Activated effector memory CD4-positive, alpha-beta T cell treated with Interleukin-2 at 50 U/mL for 16 hours (primary cell): Measurements from ENCODE around the gene MYL4.
"Not testable (repeated sequence)": the region's sequence is repeated elsewhere in the genome, so short reads cannot be mapped to it uniquely, and the experiment has no call there.

Source experiments
- DNase-seq: peaks from one replicate; pipeline ENCODE4 v3.0.0-alpha.2; 2020

The MYL4 gene

DNA sequence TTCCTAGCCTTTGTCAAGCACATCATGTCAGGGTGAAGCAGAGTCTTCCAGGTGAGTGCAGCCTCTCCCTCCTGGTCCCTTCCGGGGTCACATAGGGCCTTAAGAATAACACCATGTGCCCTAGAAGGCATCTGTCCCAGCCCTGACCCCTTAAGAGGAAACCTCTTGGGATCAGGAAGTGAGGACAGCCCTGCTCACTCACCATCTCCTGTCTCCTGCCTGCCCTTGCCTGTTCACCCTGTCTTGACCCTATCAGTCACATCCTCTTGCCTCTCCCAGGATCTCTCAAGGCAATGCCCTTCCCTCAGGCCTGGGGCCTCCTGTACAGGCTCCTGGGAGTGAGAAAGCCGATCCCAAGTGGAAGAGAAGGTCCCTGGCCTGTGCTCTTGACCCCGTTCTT is 13.9 kb downstream of the MYL4 start:
- DNase-seq: no peak

DNA sequence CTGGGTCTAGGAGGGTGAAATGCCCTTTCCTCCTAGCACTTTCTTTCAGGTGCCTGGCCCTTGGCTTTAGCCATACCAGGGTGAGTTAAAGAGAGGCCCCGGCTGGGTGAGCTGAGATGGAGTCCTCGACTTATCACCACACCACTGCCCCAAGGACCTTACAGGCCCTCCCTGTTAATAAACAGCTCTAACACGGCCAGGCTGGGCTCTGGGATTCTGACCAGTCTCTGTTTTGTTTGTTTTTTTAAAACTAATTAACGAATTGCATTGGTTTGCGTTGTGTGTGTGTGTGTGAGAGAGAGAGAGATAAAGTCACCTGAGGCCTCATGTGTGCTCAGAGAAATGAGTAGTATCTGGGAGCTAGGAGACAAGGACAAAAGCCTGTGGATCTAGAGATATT is 14.3 kb downstream of the MYL4 start:
- no peak for DNase-seq

DNA sequence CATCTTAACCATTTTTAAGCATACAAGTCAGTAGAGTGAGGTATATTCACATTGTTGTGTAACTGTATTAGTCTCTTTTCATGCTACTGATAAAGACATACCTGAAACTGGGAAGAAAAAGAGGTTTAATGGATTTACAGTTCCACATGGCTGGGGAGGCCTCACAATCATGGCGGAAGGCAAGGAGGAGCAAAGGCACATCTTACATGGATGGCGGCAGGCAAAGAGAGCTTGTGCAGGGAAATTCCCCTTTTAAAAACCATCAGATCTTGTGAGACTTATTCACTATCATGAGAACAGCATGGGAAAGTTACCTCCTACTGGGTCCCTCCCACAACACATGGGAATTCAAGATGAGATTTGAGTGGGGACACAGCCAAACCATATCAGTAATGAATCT is 14.9 kb downstream of the MYL4 start:
- DNase-seq: not testable (repeated sequence)

DNA sequence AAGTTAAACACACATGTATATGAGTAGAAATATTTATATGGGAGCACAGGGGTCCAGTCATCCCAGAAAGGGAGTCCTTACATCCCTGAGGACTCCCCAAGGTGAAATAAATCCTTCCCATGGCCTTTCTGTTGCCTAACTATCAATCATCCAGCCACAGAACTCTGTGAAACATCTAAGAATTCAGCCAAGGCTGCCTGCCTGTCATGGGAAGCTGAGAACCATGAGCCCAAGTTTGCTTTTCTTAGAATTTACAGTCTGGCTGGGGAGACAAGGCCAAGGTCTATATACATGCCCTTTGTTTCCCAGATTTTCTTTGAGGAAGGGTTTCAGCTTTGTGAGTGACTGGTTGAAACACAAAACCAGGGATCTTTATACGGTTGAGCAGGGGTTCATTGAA is 15.8 kb downstream of the MYL4 start:
- DNase-seq: no peak

DNA sequence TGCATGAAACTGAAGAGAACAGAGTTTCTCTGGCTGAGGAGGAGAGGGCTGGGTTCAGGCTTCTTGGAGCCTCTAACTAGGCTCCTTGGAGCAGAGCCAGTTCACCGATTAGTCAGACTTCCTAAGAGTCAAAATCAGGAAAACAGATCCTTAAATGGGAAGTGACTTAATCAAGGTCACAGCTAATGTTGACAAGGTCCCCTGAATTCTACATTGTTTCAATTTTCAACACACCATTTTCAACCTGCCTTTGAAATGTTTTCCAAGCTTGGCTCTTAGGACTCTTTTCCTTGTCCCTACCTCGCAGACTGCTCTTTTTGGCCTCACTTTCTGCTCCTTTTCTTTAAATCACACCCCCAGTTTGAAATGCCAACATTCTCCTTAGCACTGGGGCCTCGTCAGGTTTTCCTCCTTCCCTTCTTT is 16.3 kb downstream of the MYL4 start:
- no peak for DNase-seq

DNA sequence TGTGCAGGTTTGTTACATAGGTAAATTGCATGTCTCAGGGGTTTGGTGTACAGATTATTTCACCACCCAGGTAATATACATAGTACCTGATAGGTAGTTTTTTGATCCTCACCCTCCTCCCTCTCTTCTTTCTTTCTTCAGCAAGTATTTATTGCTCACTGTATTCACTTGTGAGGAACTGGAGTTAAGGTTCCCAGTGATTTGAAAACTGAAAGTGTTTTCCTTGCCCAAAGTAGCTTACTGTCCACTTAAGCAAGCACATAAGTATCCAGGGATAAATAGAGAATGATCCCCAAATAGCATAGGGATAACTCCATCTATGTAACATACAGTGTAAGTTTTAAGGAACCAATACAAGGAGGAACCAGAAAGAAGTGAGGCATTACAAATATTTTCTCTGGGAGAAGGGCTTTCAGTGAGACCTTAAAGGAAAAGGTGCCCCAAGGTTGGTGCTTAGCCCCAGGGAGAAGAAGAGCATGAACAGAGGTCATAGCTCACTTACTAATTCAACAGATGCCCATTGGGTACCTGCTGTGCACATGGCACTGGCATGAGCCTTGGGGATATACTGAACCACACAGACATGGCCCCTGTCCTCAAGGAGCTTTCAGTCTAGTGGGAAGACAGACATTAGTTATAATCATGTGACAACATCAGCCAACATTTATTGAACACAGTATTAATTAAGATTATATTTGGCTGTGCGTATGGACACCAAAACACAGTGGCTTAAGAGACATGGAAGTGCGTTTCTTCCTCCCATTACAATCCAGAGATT is 17.0 kb downstream of the MYL4 start:
- DNase-seq: no peak

DNA sequence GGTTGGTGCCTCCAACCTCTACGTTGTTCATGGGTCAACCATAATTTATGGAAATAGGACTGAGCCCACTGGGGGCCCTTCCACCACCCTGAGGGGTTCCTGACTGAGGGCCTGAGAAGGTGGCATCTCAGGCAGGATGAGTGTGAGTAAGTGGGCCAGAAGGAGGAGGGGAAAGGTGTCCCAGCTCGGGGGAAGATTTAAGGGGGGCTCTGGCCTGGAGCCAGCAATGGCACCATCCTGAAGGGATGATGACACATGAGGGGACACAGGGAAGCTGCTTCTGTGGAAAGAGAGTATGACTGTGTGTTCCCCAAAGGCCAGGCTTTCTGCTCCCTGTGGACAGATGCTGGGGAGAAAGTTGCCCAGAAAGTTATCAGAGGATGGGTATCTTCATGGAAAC is 18.7 kb downstream of the MYL4 start:
- no peak for DNase-seq

DNA sequence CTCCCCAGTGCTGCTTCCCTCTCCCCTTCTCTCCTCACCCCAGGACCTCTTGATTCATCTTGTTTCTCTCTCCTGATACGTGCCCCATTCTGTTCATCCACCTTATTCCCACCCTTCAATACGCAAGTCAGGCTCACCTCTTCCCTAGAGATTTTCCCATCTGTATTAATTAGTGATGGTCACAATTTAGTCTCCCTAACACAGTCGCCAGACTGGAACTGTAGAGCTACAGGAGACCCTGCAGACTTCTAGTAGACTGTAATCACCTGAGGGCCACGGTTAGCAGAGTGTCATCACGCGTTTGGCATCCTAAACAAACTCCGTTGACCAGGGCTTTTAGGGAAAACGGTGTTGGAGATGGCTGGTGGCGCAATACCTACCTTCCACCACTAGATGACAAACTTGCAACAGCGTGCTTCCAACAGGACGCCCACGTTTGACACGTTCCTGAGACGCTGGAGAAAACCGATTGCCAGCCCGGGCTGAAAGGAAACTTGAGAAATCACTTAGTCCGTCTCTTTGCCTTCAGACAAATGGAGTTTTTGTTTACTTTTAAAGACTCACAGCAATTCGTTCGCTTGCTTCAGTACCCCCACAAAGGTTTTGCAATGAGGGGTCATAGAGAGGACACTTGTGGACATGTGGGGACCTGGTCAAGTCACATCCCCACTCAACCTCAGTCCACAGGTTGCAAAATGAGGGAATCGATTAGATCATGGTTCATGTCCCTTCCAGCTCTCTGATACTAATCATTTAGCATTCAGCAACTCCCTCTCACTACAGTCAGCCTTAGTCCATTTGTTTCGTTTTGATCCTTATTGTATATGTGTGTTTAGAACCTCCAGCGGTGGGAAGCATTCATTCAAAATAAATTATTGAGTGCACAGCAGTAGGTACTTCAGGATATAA is 20.6 kb downstream of the MYL4 start:
- peak; percentile 38 for DNase-seq

DNA sequence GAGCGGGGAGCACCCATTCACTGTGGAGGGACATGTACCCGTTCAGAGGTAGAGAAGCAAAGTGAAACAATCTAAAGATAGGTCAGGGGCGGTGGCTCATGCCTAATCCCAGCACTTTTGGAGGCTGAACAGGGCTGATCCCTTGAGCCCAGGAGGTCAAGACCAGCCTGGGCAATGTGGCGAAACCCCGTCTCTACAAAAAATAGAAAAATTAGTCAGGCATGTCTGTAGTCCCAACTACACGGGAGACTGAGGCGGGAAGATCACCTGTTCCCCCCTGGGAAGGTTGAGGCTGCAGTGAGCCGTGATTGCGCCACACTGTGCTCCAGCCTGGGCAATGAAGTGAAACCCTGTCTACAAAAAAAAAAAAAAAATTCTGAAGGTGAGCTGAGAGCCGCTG is 21.7 kb downstream of the MYL4 start:
- DNase-seq: no peak

DNA sequence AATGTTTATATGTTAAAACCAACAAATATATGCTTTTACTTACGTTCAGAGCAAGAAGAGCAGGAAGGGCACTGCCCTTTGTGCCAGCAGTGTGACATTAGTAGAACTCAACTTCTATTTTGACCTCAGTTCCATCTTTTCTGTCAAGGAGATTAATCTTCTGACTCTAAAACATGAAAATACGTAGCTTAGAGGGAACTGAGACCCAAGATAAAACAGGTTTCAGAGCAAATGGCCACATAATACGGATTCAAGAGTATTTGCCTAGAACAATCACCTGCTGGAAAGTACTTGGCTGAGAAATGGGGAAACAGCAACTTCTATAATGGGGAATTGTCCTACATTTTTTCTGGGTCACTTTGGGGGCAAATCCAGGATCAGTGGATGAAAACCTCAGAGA is 22.2 kb downstream of the MYL4 start:
- no peak for DNase-seq

DNA sequence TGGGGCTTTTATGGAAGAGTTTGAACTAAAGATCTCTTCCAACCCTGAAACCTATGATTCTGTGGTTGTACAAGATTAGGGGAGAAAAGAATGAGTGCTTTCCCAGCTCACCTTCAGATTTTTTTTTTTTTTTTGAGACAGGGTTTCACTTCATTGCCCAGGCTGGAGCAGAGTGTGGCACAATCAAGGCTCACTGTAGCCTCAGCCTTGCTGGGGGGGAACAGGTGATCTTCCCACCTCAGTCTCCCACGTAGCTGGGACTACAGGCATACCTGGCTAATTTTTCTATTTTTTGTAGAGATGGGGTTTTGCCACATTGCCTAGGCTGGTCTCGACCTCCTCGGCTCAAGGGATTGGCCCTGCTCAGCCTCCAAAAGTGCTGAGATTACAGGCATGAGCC is 22.7 kb downstream of the MYL4 start:
- no peak for DNase-seq

DNA sequence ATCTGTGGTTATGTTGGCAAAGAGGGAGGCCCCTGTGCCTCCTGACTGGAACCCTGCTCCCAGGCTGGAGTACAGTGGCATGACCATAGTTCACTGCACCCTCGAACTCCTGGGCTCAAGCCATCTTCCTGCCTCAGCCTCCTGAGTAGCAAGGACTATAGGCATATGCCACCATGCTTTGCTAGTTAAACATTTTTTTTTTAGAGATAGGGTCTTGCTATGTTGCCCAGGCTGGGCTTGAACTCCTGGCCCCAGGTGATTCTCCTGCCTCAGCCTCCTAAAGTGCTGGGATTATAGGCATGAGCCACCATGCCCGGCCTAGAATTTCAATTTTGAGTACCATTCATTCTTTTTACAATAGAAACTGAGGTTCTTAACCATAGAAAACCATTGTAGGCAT is 23.3 kb downstream of the MYL4 start:
- DNase-seq: no peak

DNA sequence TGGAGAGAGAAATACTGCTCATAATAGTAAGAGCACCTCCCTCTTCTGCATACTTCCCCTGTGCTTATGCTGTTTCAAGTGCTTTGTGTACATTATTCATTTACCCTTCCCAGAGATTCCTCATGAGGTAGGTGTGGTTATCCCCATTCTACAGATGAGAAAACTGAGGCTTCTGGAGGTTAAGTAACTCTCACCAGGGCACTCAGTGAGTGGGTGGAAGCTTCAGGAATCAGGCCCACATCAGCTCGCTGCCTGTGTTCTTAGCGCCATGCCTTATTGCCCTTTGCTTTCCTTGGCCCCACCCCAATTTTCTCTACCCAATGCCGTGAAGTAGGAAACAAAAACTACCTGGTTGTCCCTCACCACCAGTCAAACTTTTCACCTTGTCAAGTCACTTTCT is 26.4 kb downstream of the MYL4 start:
- DNase-seq: no peak

DNA sequence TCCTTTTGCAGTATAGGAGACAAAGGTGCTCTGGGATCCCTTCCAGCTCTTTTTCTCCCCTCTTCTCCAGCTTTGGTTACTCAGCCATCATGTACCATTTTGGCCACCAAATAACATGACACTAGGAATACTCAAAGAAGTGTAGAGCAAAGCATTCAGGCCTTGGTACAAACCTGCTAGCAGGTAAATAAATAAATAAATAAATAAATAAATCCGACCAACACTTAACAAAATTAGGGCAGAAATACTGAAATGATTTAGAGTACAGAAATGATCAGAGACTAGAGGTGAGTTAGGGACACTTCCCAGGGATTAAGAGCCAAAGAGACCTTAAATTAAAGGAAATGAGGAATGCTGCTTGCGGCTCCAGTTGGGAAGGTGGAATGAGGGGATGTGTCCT is 26.8 kb downstream of the MYL4 start:
- DNase-seq: no peak

DNA sequence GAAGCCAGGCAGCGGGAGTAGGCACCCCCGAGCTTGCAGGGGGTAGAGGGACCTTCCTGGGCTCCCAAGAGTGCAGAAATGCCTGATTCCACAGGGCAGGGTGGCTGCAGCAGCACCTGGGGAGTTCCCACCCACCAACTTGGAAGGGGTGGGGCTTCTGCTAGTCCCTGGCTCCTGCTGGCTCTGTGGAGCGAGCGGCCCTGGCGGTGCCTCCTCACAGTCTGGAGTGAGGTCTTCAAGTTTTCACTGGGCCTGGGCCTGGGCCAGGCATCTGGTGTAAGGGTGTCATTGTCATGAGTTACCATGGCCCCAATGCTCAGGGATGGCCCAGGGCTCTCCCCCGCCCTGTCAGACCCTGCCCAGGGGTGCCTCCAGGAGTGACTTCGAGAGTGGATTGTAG is 28.7 kb downstream of the MYL4 start:
- no peak for DNase-seq

DNA sequence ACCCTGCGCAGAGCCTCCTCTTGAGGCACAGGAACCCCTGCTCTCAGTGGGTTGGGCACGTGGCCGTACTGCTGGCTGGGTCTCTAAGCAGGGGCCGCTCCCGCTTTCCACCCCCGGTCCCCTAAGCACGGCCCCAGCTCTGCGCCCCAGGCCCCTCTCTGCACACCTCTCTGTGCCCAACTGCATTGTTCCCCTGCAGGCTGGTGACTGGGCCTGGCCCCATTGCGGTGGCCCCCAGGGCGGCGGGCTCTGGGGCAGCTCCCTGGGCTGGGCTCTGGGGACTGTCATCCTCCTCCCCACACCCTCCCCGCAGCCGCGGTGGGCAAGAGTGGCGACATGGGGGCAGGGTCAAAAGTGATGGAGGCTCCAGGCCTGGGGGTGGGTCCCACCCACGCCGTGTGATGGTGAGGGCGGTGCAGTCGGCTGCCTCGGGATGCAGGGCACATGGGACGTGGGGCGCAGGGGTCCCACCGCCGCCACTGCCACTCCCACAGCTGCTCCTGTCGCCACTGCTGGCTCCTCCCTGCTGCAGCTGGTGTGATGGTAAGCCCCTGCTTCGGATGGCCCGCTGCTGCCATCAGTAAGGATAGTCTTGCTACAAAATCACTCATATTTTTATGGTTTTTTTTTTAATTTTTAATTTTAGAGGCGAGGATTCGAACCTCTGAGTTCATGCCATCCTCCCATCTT is 29.3 kb downstream of the MYL4 start:
- DNase-seq: no peak

DNA sequence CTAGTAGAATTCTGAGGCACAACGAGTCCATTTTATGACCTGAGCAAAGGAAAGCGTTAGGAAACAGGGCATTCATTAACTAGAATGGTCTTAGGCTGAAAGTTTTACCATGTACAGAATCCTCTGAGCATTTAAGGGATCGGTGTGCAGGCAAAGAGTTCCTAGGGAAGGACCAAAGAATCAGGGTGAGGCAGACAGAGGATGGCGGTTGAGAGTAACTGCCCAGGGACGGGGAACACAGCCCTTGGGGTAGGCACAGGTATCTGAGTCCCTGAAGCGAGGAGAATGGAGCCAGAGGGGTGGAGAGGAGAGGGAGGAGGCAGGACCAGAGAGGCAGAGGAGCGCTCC is 30.4 kb downstream of the MYL4 start:
- DNase-seq: no peak

DNA sequence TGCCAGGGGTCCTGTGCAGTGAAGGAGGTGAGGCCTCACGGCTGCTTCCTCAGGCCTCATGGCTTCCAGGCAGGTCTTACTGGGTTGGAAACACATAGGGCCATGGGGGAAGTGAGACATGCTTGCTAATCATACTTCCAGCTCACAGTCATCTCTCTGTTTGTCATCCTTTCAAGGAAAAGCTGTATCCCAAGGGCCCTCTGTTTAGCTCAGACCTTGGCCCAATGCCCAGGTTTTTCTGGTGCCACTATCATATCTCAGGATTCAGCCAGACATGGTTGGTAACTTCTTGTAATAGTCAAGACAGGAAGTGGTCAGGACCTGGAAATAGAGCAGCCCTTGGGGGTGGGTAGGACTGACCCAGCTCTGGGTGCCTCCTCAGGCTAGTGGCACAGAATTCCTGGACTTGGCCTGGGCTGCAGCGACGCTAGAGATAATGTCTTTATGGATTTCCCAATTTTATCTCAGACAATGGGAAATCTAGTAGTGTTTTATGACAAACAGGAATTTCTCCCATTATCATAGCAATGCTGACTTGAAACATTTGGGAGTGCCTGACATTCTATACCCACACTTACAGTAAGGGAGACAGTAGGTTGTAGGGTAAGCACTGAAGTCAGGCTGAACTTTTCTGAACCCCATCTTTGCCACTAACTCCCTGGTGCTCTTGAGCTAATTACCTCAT is 31.0 kb downstream of the MYL4 start:
- DNase-seq: no peak

DNA sequence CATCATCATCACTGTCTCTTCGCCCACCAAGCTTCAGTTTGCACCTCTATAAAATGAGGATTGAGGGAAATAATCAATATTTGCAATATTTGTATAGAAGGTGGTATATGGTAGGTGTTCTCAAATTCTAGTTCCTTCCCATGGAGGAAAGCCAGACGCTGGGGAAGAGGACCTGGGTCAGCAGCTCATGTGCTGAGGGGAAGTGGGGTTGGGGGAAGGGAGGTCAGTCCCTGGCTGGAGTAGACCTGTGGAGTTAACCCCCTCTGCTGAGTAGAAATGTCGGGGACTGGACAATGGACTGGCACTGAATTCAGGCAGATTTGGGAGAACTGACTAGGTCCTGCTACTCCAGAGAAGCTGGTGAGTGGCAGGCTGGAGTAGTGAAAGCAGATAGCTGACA is 31.7 kb downstream of the MYL4 start:
- DNase-seq: no peak

DNA sequence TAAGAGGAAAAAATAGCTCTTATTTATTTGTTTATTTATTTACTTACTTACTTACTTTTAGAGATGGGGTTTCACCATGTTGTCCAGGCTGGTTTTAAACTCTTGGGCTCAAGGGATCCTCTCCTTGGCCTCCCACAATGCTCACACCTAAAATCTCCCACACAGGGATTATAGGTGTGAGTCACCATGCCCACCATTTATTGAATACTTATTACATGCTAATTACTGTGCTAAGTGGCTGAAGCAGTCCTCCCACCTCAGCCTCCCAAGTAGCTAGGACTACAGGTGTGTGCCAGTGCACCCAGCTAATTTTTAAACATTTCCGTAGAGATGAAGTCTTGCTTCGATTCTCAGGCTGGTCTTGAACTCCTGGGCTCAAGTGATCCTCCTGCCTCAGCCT is 33.5 kb downstream of the MYL4 start:
- DNase-seq: no peak

DNA sequence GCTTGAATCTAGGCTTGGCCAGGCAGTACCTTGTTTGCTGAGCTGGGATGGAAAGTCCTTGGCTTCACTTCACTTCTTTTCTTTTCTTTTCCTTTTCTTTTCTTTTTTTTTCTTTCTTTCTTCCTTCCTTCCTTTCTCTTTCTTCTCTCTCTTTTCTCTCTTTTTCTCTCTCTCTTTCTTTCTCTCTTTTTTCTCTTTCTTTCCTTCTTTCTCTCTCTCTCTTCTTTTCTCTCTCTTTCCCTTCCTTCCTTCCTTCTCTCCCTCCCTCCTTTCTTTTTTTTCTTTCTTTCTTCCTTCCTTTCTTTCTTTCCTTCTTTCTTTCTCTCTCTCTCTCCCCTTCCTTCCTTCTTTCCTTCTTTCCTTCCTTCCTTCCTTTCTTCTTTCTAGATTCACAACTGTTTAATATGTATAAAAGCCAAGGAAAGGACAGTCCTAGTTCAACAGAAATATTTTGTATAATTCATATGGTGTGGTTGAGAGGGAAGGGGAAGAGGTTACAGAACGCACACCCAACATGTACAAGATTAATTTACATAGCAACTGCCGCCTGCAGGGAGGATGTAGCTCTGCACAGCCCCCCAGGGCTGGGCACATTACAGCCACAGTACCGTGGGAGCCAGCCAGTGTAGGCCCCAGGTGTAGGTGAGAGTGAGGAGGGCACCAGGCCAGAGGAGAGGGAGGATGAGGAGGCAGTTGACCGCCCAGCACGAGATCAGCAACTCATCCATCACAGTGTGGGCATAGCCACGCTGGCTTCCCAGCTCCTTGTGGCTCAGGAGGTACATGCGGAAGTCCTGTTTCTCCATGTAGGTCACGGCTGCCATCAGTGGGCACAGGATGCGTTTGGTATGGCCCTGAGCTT is 34.8 kb downstream of the MYL4 start:
- DNase-seq: no peak

DNA sequence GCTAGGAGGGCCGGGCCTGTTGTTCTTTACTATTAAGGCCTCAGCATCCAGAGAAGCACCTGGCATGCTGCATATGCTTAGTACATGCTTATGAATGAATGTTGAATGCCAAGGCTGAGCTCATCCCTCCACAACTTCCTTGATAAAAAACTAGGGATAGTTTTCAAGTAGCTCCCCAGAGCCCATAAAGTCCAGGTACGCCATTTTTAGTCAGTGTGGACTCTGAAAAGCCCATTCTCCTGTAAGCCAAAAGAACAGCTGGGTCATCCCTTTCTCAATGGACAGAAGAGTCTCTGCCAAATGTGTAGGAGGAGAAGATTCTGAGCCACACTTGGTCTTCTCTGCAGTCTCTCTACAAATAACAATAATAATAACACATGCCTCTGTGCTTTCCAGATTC is 35.5 kb downstream of the MYL4 start:
- DNase-seq: no peak
